CD14-positive monocyte (primary cell): ENCODE results near the gene MAP3K6. TPM values are rescaled to one million over a fixed set of nuclear protein-coding genes. Genes with fewer than 3 reads are reported as not detected.
A peak's percentile ranks its signal among the peaks of the same experiment; 100 is the strongest.

Experiments
- DNase-seq, 3 donors: peaks; one replicate each; pipeline ENCODE4 v3.0.0-alpha.2; 2011 to 2022
- H2AFZ ChIP-seq: 2 replicates; pipeline ENCODE4 v1.6.0; 2012; ENCODE audit warnings: mild to moderate bottlenecking, low read depth, low read length, inconsistent platforms; ENCODE audit not compliant: insufficient read depth, poor library complexity, severe bottlenecking
- H3K27ac ChIP-seq, 2 donors: 1 replicate in 1 of 2; 2 replicates in 1 of 2; pipeline ENCODE4 v1.5.1; 2012 to 2013; ENCODE audit warnings: low read length in 2 of 2, control low read depth in 1 of 2, inconsistent platforms in 1 of 2, low read depth in 1 of 2, mild to moderate bottlenecking in 1 of 2
- H3K27me3 ChIP-seq, 2 donors: one replicate each; pipeline versions ENCODE4 v1.6.0 to v1.6.1; 2011 to 2013; ENCODE audit warnings: low read length in 2 of 2; ENCODE audit not compliant: control insufficient read depth in 2 of 2, insufficient read depth in 2 of 2
- H3K36me3 ChIP-seq, 2 donors: replicated peaks in 1 of 2; 1 replicate in 1 of 2; 2 replicates in 1 of 2; pipeline versions ENCODE4 v1.5.1 to v1.6.1; 2012 to 2013; ENCODE audit warnings: low read length in 2 of 2, control low read depth in 1 of 2, inconsistent platforms in 1 of 2, mild to moderate bottlenecking in 1 of 2; ENCODE audit not compliant: insufficient read depth in 2 of 2, control insufficient read depth in 1 of 2
- H3K4me1 ChIP-seq, 2 donors: 1 replicate in 1 of 2; 2 replicates in 1 of 2; pipeline versions ENCODE4 v1.5.1 to v1.6.1; 2012 to 2013; ENCODE audit warnings: low read length in 2 of 2, control low read depth in 1 of 2, inconsistent platforms in 1 of 2, mild to moderate bottlenecking in 1 of 2, moderate library complexity in 1 of 2; ENCODE audit not compliant: insufficient read depth in 2 of 2, control insufficient read depth in 1 of 2
- H3K4me2 ChIP-seq: replicated peaks from 2 replicates; pipeline ENCODE3; 2012; ENCODE audit warnings: low read length, moderate library complexity, mild to moderate bottlenecking; ENCODE audit not compliant: poor library complexity, severe bottlenecking; ENCODE audit errors: extremely low read depth
- H3K4me3 ChIP-seq, 3 experiments: fragments of 200-600 bp in 1 of 3; sonication (generic) in 1 of 3; replicated peaks in 1 of 3; 1 replicate in 2 of 3; 2 replicates in 1 of 3; pipeline ENCODE4 v1.5.1; 2011 to 2013; ENCODE audit warnings: low read length in 3 of 3, mild to moderate bottlenecking in 3 of 3, control low read depth in 2 of 3, low read depth in 2 of 3, inconsistent platforms in 1 of 3, moderate library complexity in 1 of 3
- H3K79me2 ChIP-seq: 2 replicates; pipeline ENCODE4 v1.6.0; 2012; ENCODE audit warnings: mild to moderate bottlenecking, control low read depth, inconsistent platforms, low read length, moderate library complexity; ENCODE audit not compliant: insufficient read depth
- H3K9ac ChIP-seq: 2 replicates; pipeline ENCODE4 v1.6.0; 2017; ENCODE audit warnings: low read length, mild to moderate bottlenecking; ENCODE audit not compliant: insufficient read depth, poor library complexity, severe bottlenecking
- H3K9me3 ChIP-seq, 2 donors: replicated peaks in 1 of 2; 1 replicate in 1 of 2; 2 replicates in 1 of 2; pipeline versions ENCODE4 v1.5.1 to v1.6.1; 2012 to 2013; ENCODE audit warnings: low read length in 2 of 2, control low read depth in 1 of 2; ENCODE audit not compliant: control insufficient read depth in 1 of 2, insufficient read depth in 1 of 2
- H4K20me1 ChIP-seq: 2 replicates; pipeline ENCODE4 v1.6.0; 2012; ENCODE audit warnings: mild to moderate bottlenecking, low read length, control low read depth, moderate library complexity; ENCODE audit not compliant: insufficient read depth
- H3K27ac Mint-ChIP-seq, 7 donors: one replicate each; pipeline ENCODE4 v1.8.0; 2020; ENCODE audit warnings: mild to moderate bottlenecking in 7 of 7, mixed read lengths in 7 of 7, moderate library complexity in 6 of 7, inconsistent platforms in 2 of 7
- H3K27me3 Mint-ChIP-seq, 3 donors: one replicate each; pipeline ENCODE4 v1.8.0; 2021 to 2022; ENCODE audit warnings: low read depth in 3 of 3, mild to moderate bottlenecking in 3 of 3, mixed read lengths in 3 of 3, moderate library complexity in 3 of 3, inconsistent platforms in 1 of 3
- H3K36me3 Mint-ChIP-seq, 2 donors: one replicate each; pipeline ENCODE4 v1.8.0; 2020; ENCODE audit warnings: mixed read lengths in 2 of 2, inconsistent platforms in 1 of 2, mild to moderate bottlenecking in 1 of 2
- H3K4me1 Mint-ChIP-seq: one replicate; pipeline ENCODE4 v1.8.0; 2020; ENCODE audit warnings: mild to moderate bottlenecking, mixed read lengths
- H3K4me3 Mint-ChIP-seq, 2 donors: one replicate each; pipeline ENCODE4 v1.8.0; 2020; ENCODE audit warnings: mild to moderate bottlenecking in 2 of 2, mixed read lengths in 2 of 2, moderate library complexity in 1 of 2
- H3K9me3 Mint-ChIP-seq, 7 donors: one replicate each; pipeline ENCODE4 v1.8.0; 2020 to 2022; ENCODE audit warnings: mixed read lengths in 7 of 7, mild to moderate bottlenecking in 6 of 7, moderate library complexity in 6 of 7, inconsistent platforms in 2 of 7
- WGBS: methylation state at CpG from one replicate; pipeline ENCODE4 v1.1.5; 2013; ENCODE audit warnings: missing lambda C conversion rate; ENCODE audit not compliant: insufficient coverage; 5-methylcytosine and 5-hydroxymethylcytosine counted together
- intact Hi-C, 2 donors: fragments of 100-400 bp; cut with micrococcal nuclease; formaldehyde crosslinking; loops; one replicate each; pipeline versions ENCODE4 v1.15.0 to v1.15.1; 2023
- polyA plus RNA-seq, 3 donors: library from polyadenylated mRNA; depleted of rRNA in 1 of 3; unstranded in 2 of 3; stranded (reverse) in 1 of 3; fragments of 300-500 nt in 2 of 3; fragments of >200 nt in 1 of 3; fragmentation: Illumina TruSeq in 2 of 3; gene quantifications; 1 replicate in 2 of 3; 2 replicates in 1 of 3; pipeline ENCODE4 v1.2.3, GENCODE V29; 2012 to 2021
- TF ChIP-seq, protein P1 (sequence below): fragments of 200-600 bp; IDR thresholded peaks from one replicate; pipeline ENCODE4 v1.8.0; 2022; ENCODE audit warnings: antibody characterized with exemption, mild to moderate bottlenecking

MAP3K6 gene
- polyA plus RNA-seq, 3 donors = 3.2 to 14.8 (median 6.7) TPM

DNA sequence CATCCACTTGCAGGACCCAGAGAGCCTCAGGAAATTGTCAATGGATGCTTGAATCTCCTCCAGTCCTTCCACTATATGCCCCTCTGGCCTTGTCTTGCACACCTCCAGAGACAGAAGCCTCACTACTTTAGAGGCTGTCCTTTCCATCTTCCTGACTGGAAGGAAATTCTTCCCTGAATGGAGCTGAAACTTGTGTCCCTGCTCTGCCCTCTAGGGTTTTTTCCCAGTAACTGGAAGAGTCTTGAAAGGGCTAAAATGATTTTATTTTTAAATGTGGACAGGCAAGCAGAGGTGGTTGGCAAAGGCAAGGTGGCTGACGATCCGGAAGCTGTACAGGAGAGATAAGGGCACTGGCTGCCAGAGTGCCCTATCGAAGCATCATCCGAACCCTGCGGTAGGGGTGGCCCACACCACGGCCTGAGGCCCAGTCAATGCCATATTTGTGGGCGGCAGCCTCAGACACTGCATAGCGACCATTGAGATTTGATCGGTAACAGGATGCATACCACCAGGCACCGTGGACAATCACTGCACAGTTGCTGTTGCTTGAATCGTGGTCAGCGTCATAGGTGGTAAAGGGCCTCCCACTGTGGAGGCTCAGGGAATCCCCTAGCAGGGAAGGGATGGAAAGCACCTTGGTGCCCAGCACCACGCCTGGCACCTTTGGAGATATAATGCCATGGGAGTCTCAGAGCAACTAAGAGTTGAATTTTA, 2.3 kb upstream of the MAP3K6 start:
- peaks cover 0 to 3% of the 10 kb centered on the region in 2 donors for H3K36me3 ChIP-seq
- H3K4me2 ChIP-seq = peak overlapping the region; percentile 40
- H2AFZ ChIP-seq = no peak overlapping the region
- H3K4me3 ChIP-seq = peak overlapping the region in 1 of 3 experiments; percentile 58
- peak overlapping the region; percentile 33 for H3K9ac ChIP-seq
- peak overlapping the region; percentile 75 to 77 for H3K27ac ChIP-seq
- peak in 2 of 3 donors; percentile 16 to 69 for DNase-seq
- H3K9me3 Mint-ChIP-seq = no peaks in the 10 kb centered on the region
- H3K4me3 Mint-ChIP-seq = peak overlapping the region; percentile 48 to 53
- H3K79me2 ChIP-seq = no peaks in the 10 kb centered on the region
- no peaks in the 10 kb centered on the region for H3K9me3 ChIP-seq
- TF ChIP-seq, protein P1, sequence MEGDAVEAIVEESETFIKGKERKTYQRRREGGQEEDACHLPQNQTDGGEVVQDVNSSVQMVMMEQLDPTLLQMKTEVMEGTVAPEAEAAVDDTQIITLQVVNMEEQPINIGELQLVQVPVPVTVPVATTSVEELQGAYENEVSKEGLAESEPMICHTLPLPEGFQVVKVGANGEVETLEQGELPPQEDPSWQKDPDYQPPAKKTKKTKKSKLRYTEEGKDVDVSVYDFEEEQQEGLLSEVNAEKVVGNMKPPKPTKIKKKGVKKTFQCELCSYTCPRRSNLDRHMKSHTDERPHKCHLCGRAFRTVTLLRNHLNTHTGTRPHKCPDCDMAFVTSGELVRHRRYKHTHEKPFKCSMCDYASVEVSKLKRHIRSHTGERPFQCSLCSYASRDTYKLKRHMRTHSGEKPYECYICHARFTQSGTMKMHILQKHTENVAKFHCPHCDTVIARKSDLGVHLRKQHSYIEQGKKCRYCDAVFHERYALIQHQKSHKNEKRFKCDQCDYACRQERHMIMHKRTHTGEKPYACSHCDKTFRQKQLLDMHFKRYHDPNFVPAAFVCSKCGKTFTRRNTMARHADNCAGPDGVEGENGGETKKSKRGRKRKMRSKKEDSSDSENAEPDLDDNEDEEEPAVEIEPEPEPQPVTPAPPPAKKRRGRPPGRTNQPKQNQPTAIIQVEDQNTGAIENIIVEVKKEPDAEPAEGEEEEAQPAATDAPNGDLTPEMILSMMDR = no peak
- H3K4me1 Mint-ChIP-seq = peaks cover 64% of the 10 kb centered on the region
- peak overlapping the region; percentile 78 to 96 (median 91) for H3K27ac Mint-ChIP-seq
- H3K4me1 ChIP-seq = peaks cover 56 to 66% of the 10 kb centered on the region in 2 donors
- H3K36me3 Mint-ChIP-seq = peaks cover 0 to 5% of the 10 kb centered on the region in 2 donors
- peaks cover 0 to 7% (median 4%) of the 10 kb centered on the region in 3 donors for H3K27me3 Mint-ChIP-seq
- intact Hi-C loops = loop anchor here in 1 of 2 donors (2.0 kb wide), 1 partner anchor 24 kb away; the partner anchor contains the start of gene GPR3
- WGBS = 6% methylated on average over 13 of the region's 13 CpGs
- no peaks in the 10 kb centered on the region for H3K27me3 ChIP-seq
- H4K20me1 ChIP-seq = peaks cover 7% of the 10 kb centered on the region

DNA sequence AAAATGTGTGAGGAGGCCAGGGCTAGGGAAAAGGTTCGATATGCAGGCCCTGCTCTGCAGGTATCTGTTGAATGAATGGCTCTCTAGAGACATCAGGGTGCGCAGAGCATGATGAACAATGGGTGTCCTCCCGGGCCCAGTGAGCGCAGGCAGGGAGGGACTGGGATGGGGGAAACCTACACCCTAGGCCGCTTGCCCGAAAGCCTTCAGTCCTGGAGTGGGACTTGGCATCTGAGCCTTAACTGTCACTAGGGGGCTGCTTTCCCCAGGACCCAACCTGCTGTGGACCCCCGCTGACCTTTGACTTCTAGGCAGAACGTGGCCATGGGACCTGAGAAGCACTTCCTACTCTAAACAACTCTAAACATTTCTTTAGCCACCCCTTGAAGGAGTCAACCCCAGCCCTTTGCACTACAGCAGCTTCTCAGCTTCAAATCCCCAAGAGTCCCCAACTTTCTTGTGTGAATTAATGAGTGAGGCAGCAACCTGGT, 444 bp upstream of the MAP3K6 start:
- Histone ChIP-seq H3K79me2 (no peaks in the 10 kb centered on the region), H3K9me3 (no peaks in the 10 kb centered on the region), H2AFZ (peak overlapping the region; percentile 77), H3K4me1 (peaks cover 56 to 66% of the 10 kb centered on the region in 2 donors), H3K4me3 (peak overlapping the region in 2 of 3 experiments; percentile 68 to 84), H3K27ac (peak overlapping the region in 1 of 2 donors; percentile 25), H3K9ac (peak overlapping the region; percentile 63), H3K4me2 (peak overlapping the region; percentile 97), H4K20me1 (peaks cover 7% of the 10 kb centered on the region), H3K36me3 (peaks cover 0 to 22% of the 10 kb centered on the region in 2 donors), H3K27me3 (no peaks in the 10 kb centered on the region)
- H3K9me3 Mint-ChIP-seq = no peaks in the 10 kb centered on the region
- H3K36me3 Mint-ChIP-seq = peaks cover 9 to 24% of the 10 kb centered on the region in 2 donors
- peaks cover 0 to 7% (median 6%) of the 10 kb centered on the region in 3 donors for H3K27me3 Mint-ChIP-seq
- peaks cover 64% of the 10 kb centered on the region for H3K4me1 Mint-ChIP-seq
- TF ChIP-seq, protein P1 = no peak
- H3K4me3 Mint-ChIP-seq = peak overlapping the region; percentile 66 to 83
- WGBS = 56% methylated on average over 8 of the region's 8 CpGs
- DNase-seq = no peak
- intact Hi-C loops = loop anchor here in 1 of 2 donors (2.0 kb wide), 1 partner anchor 22 kb away; no protein-coding TSS in a partner anchor
- peak overlapping the region; percentile 15 to 84 (median 56) for H3K27ac Mint-ChIP-seq
